Skeletal muscle tissue (tissue), 4 donors: ENCODE data around the gene CEP44. TPM values are rescaled to one million over a fixed set of nuclear protein-coding genes. Genes with fewer than 3 reads are reported as not detected.
A peak's percentile ranks its signal among the peaks of the same experiment; 100 is the strongest.
"Not testable (repeated sequence)": the region's sequence is repeated elsewhere in the genome, so short reads cannot be mapped to it uniquely, and the experiment has no call there.

Experiments used
- H3K27ac ChIP-seq: one replicate; pipeline ENCODE4 v1.7.0; 2013; ENCODE audit warnings: mild to moderate bottlenecking, low read depth, low read length, inconsistent platforms
- H3K27me3 ChIP-seq, 3 donors: one replicate each; pipeline ENCODE4 v1.7.0; 2013; ENCODE audit warnings: low read length in 3 of 3; ENCODE audit not compliant: control insufficient read depth in 3 of 3, insufficient read depth in 3 of 3
- H3K36me3 ChIP-seq, 3 donors: one replicate each; pipeline ENCODE4 v1.7.0; 2013; ENCODE audit warnings: low read length in 3 of 3; ENCODE audit not compliant: control insufficient read depth in 3 of 3, insufficient read depth in 3 of 3
- H3K4me1 ChIP-seq, 3 donors: one replicate each; pipeline ENCODE4 v1.7.0; 2013; ENCODE audit warnings: low read length in 3 of 3, mild to moderate bottlenecking in 3 of 3; ENCODE audit not compliant: control insufficient read depth in 3 of 3, insufficient read depth in 3 of 3
- H3K4me3 ChIP-seq, 3 donors: one replicate each; pipeline ENCODE4 v1.7.0; 2013; ENCODE audit warnings: low read length in 3 of 3
- H3K9ac ChIP-seq, 3 donors: one replicate each; pipeline ENCODE4 v1.7.0; 2013; ENCODE audit warnings: low read length in 3 of 3, mild to moderate bottlenecking in 3 of 3, moderate library complexity in 2 of 3, low read depth in 1 of 3
- H3K9me3 ChIP-seq, 3 donors: one replicate each; pipeline ENCODE4 v1.7.0; 2013; ENCODE audit warnings: low read length in 3 of 3; ENCODE audit not compliant: control insufficient read depth in 3 of 3
- total RNA-seq: library from RNA; depleted of rRNA; stranded (reverse); fragments of >200 nt; gene quantifications from one replicate; pipeline ENCODE4 v1.2.3, GENCODE V29; 2014
- donor health status: Osteomylitis.

CEP44 gene
- total RNA-seq, 1 donor from 2014 or later, result 17.7 TPM

GRCh38 chr4:174256277-174256713 is 27.4 kb upstream of the CEP44 start:
- H3K9me3 ChIP-seq, result no peaks in the 10 kb centered on the region
- no peak overlapping the region for H3K27ac ChIP-seq
- no peaks in the 10 kb centered on the region for H3K27me3 ChIP-seq
- peaks cover 0 to 4% (median 3%) of the 10 kb centered on the region in 3 donors for H3K36me3 ChIP-seq
- no peak overlapping the region for H3K9ac ChIP-seq
- H3K4me1 ChIP-seq, result no peaks in the 10 kb centered on the region
- H3K4me3 ChIP-seq, result no peak overlapping the region

GRCh38 chr4:174259580-174259979 is 24.1 kb upstream of the CEP44 start:
- H3K27ac ChIP-seq, result no peak overlapping the region
- no peak overlapping the region for H3K9ac ChIP-seq
- no peaks in the 10 kb centered on the region for H3K27me3 ChIP-seq
- no peak overlapping the region for H3K4me3 ChIP-seq
- H3K9me3 ChIP-seq, result no peaks in the 10 kb centered on the region
- peaks cover 0 to 8% (median 3%) of the 10 kb centered on the region in 3 donors for H3K36me3 ChIP-seq
- no peaks in the 10 kb centered on the region for H3K4me1 ChIP-seq

GRCh38 chr4:174260099-174260498 is 23.6 kb upstream of the CEP44 start:
- Histone ChIP-seq H3K27me3 (no peaks in the 10 kb centered on the region), H3K9ac (no peak overlapping the region), H3K27ac (no peak overlapping the region), H3K9me3 (no peaks in the 10 kb centered on the region), H3K36me3 (peaks cover 0 to 8% (median 3%) of the 10 kb centered on the region in 3 donors), H3K4me1 (no peaks in the 10 kb centered on the region), H3K4me3 (no peak overlapping the region)

DNA sequence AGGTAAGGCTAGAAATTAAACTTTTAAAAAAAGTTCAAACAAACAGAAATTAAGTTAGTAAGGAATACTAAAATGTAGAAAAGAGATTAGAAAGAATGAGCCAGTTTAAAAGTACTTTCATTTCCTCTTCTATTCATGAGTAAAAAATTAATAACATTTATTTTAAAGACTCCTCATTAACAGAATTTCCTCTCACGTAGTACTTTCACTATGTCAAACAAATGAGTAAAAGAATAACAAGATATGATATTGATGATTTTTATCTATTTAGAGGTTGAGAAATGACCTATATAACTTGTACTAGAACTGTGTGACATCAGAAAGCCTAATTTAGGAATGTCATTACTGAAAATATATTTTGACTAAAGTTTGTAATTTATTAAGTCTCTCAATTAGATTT is 22.3 kb upstream of the CEP44 start:
- not testable (repeated sequence) for H3K27me3 ChIP-seq, H3K9me3 ChIP-seq, H3K36me3 ChIP-seq, H3K9ac ChIP-seq, H3K4me3 ChIP-seq, H3K4me1 ChIP-seq, H3K27ac ChIP-seq

DNA sequence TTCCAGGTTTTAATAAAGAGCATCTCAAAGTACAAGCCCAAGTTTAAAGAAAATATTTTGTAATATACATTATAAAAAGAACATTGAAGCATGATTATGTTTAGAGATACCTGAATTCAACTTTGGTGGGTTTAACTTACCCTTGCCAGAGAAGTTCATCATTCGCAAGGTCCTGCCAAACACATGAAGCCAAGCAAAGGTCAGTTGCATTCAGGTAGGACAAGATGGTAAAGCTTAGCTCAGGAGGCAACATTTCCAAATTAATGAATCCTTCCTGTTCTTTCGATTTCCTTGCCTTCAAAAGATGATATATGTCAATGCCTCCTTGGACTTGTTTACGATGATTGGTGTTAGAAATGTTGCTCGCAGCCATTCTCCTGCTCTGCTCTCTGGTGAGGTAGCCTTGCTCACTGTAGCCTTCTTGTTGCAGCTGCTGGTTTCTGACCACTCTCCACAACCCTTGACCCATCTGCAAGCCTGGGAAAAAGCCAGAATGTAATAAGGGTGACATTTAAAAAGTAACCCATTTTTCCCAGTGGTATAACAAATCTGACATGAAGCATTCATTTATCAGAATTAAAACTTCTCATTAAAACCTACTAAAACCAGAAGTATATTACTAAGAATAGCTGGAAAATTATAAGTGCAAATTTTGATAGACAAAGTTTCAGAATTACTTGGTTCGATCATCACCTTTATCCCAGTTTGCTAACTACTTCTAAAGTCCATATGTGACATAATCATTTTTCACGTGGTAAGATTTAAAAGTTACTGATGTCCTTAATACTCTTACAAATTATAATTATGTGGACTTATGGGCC is 20.9 kb upstream of the CEP44 start:
- H3K9me3 ChIP-seq, result no peaks in the 10 kb centered on the region
- H3K4me1 ChIP-seq, result no peaks in the 10 kb centered on the region
- H3K4me3 ChIP-seq, result no peak overlapping the region
- H3K27me3 ChIP-seq, result no peaks in the 10 kb centered on the region
- peaks cover 0 to 4% (median 0%) of the 10 kb centered on the region in 3 donors for H3K36me3 ChIP-seq
- no peak overlapping the region for H3K9ac ChIP-seq
- H3K27ac ChIP-seq, result no peak overlapping the region

DNA sequence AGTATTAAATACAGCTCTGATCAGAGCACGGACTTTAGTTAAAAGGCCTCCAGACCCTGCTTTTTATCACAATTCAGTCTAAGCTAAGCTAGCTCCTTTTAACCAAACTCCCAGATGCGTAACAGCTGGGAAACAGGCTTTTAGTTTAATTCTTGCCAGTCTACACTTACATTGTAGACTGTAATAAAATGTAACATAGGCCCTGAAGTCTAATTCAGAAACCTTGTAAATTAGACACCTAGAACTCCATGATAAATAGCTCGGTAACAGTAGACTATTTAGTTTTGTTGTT is 20.3 kb upstream of the CEP44 start:
- Histone ChIP-seq H3K9me3 (no peaks in the 10 kb centered on the region), H3K27ac (no peak overlapping the region), H3K36me3 (peaks cover 0 to 4% (median 0%) of the 10 kb centered on the region in 3 donors), H3K27me3 (no peaks in the 10 kb centered on the region), H3K4me1 (no peaks in the 10 kb centered on the region), H3K4me3 (no peak overlapping the region), H3K9ac (no peak overlapping the region)

- Histone ChIP-seq H3K9me3 (no peaks in the 10 kb centered on the region), H3K9ac (no peak overlapping the region), H3K36me3 (peaks cover 0 to 4% (median 2%) of the 10 kb centered on the region in 3 donors), H3K4me3 (no peak overlapping the region), H3K4me1 (no peaks in the 10 kb centered on the region), H3K27me3 (no peaks in the 10 kb centered on the region), H3K27ac (no peak overlapping the region)
Observed at GRCh38 chr4:174265916-174266315, 17.8 kb upstream of the CEP44 start.

- H3K9me3 ChIP-seq, result no peaks in the 10 kb centered on the region
- H3K4me3 ChIP-seq, result no peak overlapping the region
- peaks cover 0 to 4% (median 2%) of the 10 kb centered on the region in 3 donors for H3K36me3 ChIP-seq
- H3K27ac ChIP-seq, result no peak overlapping the region
- peak overlapping the region in 1 of 3 donors; percentile 30 for H3K9ac ChIP-seq
- H3K4me1 ChIP-seq, result no peaks in the 10 kb centered on the region
- no peaks in the 10 kb centered on the region for H3K27me3 ChIP-seq
Observed at GRCh38 chr4:174266416-174266815, 17.3 kb upstream of the CEP44 start.

DNA sequence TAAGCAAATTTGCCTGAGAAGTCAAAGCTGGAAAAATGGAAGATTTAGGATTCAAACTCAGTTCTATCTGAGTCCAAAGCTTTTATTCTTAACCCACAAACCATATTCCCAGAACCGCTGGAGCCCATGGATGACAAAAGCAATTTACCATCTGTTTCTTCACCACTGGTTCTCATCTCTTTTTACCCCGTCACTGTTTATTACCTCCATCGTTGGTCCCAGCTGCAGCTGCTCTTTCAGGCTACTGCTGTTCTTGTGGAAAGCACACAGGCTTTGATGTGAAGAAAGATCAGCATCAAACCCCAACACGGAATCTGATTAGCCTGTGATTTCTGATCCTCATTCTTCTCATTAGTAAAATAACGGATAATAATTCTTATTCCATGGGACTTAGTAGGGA is 9.8 kb upstream of the CEP44 start:
- Histone ChIP-seq H3K4me1 (no peaks in the 10 kb centered on the region), H3K36me3 (no peaks in the 10 kb centered on the region), H3K4me3 (no peak overlapping the region)

GRCh38 chr4:174274436-174274835 is 9.3 kb upstream of the CEP44 start:
- H3K9me3 ChIP-seq, result no peaks in the 10 kb centered on the region

More for the DNA sequence above, 9.8 kb upstream of the CEP44 start:
- Histone ChIP-seq H3K9me3 (no peaks in the 10 kb centered on the region), H3K27ac (no peak overlapping the region), H3K9ac (no peak overlapping the region), H3K27me3 (no peaks in the 10 kb centered on the region)

More at GRCh38 chr4:174274436-174274835, 9.3 kb upstream of the CEP44 start:
- H3K36me3 ChIP-seq, result no peaks in the 10 kb centered on the region
- no peak overlapping the region for H3K27ac ChIP-seq
- H3K4me3 ChIP-seq, result no peak overlapping the region
- no peaks in the 10 kb centered on the region for H3K27me3 ChIP-seq
- H3K4me1 ChIP-seq, result no peaks in the 10 kb centered on the region
- H3K9ac ChIP-seq, result no peak overlapping the region
